Vagina (tissue), 2 donors: ENCODE data around the gene MMRN1. TPM values are rescaled to one million over a fixed set of nuclear protein-coding genes. Genes with fewer than 3 reads are reported as not detected.

Experiments
- DNase-seq, 2 donors: peaks; one replicate each; pipeline ENCODE4 v3.0.0-alpha.2; 2017; ENCODE audit errors: extremely low spot score in 2 of 2
- H3K27ac ChIP-seq: fragments of 200-600 bp; sonication (generic); one replicate; pipeline ENCODE4 v1.5.1; 2019
- H3K27me3 ChIP-seq: fragments of 200-600 bp; sonication (generic); one replicate; pipeline ENCODE4 v1.5.1; 2019
- H3K36me3 ChIP-seq, 2 donors: fragments of 200-600 bp; sonication (generic); one replicate each; pipeline ENCODE4 v1.5.1; 2017 to 2019
- H3K4me1 ChIP-seq: fragments of 200-600 bp; sonication (generic); one replicate; pipeline ENCODE4 v1.5.1; 2019
- H3K4me3 ChIP-seq, 2 donors: fragments of 200-600 bp; sonication (generic); 1 replicate in 1 of 2; 2 replicates in 1 of 2; pipeline ENCODE4 v1.5.1; 2016 to 2019
- H3K9me3 ChIP-seq: fragments of 200-600 bp; sonication (generic); one replicate; pipeline ENCODE4 v1.5.1; 2019
- POLR2A ChIP-seq, 2 donors: fragments of 450-650 bp; IDR thresholded peaks; one replicate each; pipeline ENCODE4 v1.6.1; 2017; ENCODE audit warnings: antibody characterized with exemption in 2 of 2, mild to moderate bottlenecking in 2 of 2, moderate library complexity in 2 of 2
- POLR2AphosphoS5 ChIP-seq, 2 donors: sonication (generic); formaldehyde crosslinking; IDR thresholded peaks; one replicate each; pipeline ENCODE4 v1.9.0; 2017; ENCODE audit warnings: antibody characterized with exemption in 2 of 2, mild to moderate bottlenecking in 2 of 2, low read depth in 1 of 2; ENCODE audit not compliant: insufficient read depth in 1 of 2
- intact Hi-C: fragments of 100-400 bp; cut with DNase I; formaldehyde crosslinking; loops from one replicate; pipeline ENCODE4 v1.15.1; 2023
- total RNA-seq: library from RNA; depleted of rRNA; stranded (reverse); fragments of >200 nt; gene quantifications from one replicate; pipeline ENCODE4 v1.2.3, GENCODE V29; 2016
- TF ChIP-seq, protein P1 (sequence below), 3 experiments: fragments of 450-650 bp in 2 of 3; fragments of 200-600 bp in 1 of 3; sonication (generic) in 1 of 3; IDR thresholded peaks; one replicate each; pipeline ENCODE4 v1.5.1; 2017 to 2019; ENCODE audit warnings: antibody characterized with exemption in 3 of 3, mild to moderate bottlenecking in 2 of 3, moderate library complexity in 2 of 3

Gene MMRN1
- total RNA-seq, 1 donor from 2014 or later, result 96.3 TPM

DNA sequence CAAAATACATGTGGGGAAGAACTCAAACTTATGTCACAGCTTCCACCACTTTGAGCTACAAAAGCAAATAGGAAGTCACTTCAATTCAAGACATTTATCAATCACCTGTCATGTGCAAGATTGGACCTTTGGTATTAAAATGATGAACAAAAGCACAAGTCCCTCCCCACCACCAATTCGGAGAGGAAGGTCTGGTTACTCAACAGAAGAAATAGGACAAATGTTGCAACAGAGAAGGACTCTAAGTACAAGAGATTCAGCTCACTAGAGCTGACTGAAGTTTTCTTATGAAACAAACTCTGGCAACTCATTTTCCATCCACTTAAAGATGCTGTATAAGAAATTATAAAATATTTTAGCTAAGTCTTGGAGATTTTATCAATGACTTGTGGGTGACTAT, 16.0 kb upstream of the MMRN1 start:
- DNase-seq, result no peak
- Histone ChIP-seq H3K27ac (no peak overlapping the region), H3K9me3 (no peaks in the 10 kb centered on the region), H3K36me3 (no peaks in the 10 kb centered on the region), H3K4me3 (no peak overlapping the region), H3K27me3 (no peaks in the 10 kb centered on the region), H3K4me1 (no peaks in the 10 kb centered on the region)
- TF ChIP-seq, protein P1, sequence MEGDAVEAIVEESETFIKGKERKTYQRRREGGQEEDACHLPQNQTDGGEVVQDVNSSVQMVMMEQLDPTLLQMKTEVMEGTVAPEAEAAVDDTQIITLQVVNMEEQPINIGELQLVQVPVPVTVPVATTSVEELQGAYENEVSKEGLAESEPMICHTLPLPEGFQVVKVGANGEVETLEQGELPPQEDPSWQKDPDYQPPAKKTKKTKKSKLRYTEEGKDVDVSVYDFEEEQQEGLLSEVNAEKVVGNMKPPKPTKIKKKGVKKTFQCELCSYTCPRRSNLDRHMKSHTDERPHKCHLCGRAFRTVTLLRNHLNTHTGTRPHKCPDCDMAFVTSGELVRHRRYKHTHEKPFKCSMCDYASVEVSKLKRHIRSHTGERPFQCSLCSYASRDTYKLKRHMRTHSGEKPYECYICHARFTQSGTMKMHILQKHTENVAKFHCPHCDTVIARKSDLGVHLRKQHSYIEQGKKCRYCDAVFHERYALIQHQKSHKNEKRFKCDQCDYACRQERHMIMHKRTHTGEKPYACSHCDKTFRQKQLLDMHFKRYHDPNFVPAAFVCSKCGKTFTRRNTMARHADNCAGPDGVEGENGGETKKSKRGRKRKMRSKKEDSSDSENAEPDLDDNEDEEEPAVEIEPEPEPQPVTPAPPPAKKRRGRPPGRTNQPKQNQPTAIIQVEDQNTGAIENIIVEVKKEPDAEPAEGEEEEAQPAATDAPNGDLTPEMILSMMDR (IDR thresholded peaks at IDR 0.05), result no peak
- TF ChIP-seq POLR2AphosphoS5 (IDR thresholded peaks at IDR 0.05; ENCODE audit: insufficient read depth in 1 of 2, low read depth in 1 of 2), result no peak
- TF ChIP-seq POLR2A (IDR thresholded peaks at IDR 0.05), result no peak
- intact Hi-C loops, result no loop called here

DNA sequence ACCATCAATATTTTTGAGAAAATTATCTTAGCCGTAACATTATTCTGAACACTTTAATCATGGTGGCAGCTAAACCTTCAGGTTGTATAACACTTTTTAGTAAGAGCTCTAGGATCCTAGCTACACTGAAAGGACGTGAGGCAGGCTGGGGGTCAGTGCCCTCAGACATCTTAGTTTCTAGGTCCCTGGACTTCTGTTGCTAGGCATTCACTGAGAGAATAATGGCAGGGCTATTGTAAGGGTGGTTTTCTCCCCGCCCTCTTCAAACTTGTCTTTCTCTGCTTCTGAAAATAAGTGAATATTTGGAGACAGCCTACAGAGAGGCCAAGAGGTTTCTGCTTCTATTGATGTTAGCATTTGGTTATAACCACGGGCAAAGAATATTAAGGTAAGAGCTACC, 15.4 kb upstream of the MMRN1 start:
- TF ChIP-seq, protein P1 (IDR thresholded peaks at IDR 0.05), result no peak
- no peak for TF ChIP-seq POLR2AphosphoS5 (IDR thresholded peaks at IDR 0.05; ENCODE audit: insufficient read depth in 1 of 2, low read depth in 1 of 2)
- TF ChIP-seq POLR2A (IDR thresholded peaks at IDR 0.05), result no peak
- intact Hi-C loops, result no loop called here
- Histone ChIP-seq H3K27ac (no peak overlapping the region), H3K4me3 (no peak overlapping the region), H3K9me3 (no peaks in the 10 kb centered on the region), H3K4me1 (no peaks in the 10 kb centered on the region), H3K36me3 (no peaks in the 10 kb centered on the region), H3K27me3 (no peaks in the 10 kb centered on the region)
- no peak for DNase-seq

DNA sequence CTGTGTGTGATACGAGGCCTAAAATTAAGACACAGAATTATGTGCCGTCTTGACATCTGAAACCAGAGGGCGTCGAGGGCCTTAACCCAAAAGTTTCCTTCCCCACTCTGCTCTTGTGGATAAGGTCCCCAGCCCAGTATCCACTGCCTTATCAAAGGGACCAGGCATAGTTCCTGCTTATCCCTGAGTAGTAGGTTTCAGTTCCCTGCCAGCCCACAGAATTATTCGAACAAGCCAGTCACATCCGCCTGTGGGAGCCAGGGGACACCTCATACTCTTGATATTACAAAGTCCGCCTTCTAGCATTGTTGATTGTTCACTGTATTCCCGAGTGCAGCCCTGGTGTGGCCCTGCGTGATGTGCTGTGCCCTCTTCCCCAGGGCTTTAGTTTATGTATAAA, 5.4 kb upstream of the MMRN1 start:
- intact Hi-C loops, result no loop called here
- Histone ChIP-seq H3K4me1 (no peaks in the 10 kb centered on the region), H3K27me3 (no peaks in the 10 kb centered on the region)

DNA sequence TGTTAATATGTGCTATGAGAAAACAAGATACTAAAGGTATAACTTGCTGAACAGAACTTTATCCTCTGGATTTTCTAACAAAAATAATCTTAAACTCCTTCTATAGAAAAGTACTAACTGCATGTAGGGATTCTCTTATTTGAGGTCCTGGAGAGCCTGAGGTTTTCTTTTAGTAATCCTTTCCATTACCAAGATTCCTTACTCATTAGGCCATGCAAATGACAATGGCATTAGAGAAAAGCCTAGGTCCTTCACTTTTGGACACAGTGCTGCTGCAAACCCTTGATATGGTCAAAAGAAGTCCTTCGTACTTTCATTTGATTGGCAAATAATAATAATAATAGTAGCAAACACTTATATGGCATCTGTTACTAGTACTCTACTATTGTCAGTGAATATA, 3.2 kb downstream of the MMRN1 start:
- Histone ChIP-seq H3K9me3 (no peaks in the 10 kb centered on the region), H3K4me1 (no peaks in the 10 kb centered on the region), H3K4me3 (peak overlapping the region in 1 of 2 donors; percentile 30), H3K27ac (no peak overlapping the region), H3K36me3 (no peaks in the 10 kb centered on the region), H3K27me3 (no peaks in the 10 kb centered on the region)
- intact Hi-C loops, result no loop called here
- TF ChIP-seq POLR2A (IDR thresholded peaks at IDR 0.05) (no peak), POLR2AphosphoS5 (IDR thresholded peaks at IDR 0.05; ENCODE audit: insufficient read depth in 1 of 2, low read depth in 1 of 2) (no peak)
- TF ChIP-seq, protein P1 (IDR thresholded peaks at IDR 0.05), result no peak
- no peak for DNase-seq

More for the DNA sequence above, 5.4 kb upstream of the MMRN1 start:
- H3K4me3 ChIP-seq, result no peak overlapping the region
- DNase-seq, result no peak
- H3K27ac ChIP-seq, result no peak overlapping the region
- no peaks in the 10 kb centered on the region for H3K9me3 ChIP-seq
- H3K36me3 ChIP-seq, result no peaks in the 10 kb centered on the region
- TF ChIP-seq, protein P1 (IDR thresholded peaks at IDR 0.05), result no peak
- TF ChIP-seq POLR2A (IDR thresholded peaks at IDR 0.05) (no peak), POLR2AphosphoS5 (IDR thresholded peaks at IDR 0.05; ENCODE audit: insufficient read depth in 1 of 2, low read depth in 1 of 2) (no peak)

DNA sequence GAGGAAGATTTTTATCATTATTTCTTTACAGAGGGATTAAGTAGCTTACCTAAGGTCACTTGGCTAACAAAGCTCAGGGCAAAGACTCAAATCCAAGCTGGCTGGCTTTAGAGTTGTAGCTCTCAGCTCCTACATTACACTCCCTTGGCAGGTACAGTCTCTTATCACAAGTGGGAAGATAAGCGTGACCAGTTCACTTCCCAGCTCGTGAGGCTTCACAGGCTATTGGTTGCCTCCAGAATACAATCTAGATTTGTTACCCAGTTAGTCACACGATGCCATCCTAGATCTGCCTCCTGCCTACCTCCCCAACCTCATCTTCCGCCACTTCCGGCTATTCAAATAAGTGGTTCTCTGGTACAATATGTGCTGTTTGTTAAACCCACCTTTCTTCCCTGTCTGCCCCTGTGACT, 3.7 kb downstream of the MMRN1 start:
- intact Hi-C loops, result no loop called here
- H3K4me3 ChIP-seq, result no peak overlapping the region
- H3K27ac ChIP-seq, result peak overlapping the region; percentile 9

More for the DNA sequence above, 3.7 kb downstream of the MMRN1 start:
- H3K4me1 ChIP-seq, result no peaks in the 10 kb centered on the region
- no peak for DNase-seq
- no peaks in the 10 kb centered on the region for H3K36me3 ChIP-seq
- H3K9me3 ChIP-seq, result no peaks in the 10 kb centered on the region
- no peaks in the 10 kb centered on the region for H3K27me3 ChIP-seq
- TF ChIP-seq, protein P1 (IDR thresholded peaks at IDR 0.05), result no peak
- no peak for TF ChIP-seq POLR2A (IDR thresholded peaks at IDR 0.05)
- TF ChIP-seq POLR2AphosphoS5 (IDR thresholded peaks at IDR 0.05; ENCODE audit: insufficient read depth in 1 of 2, low read depth in 1 of 2), result peak in 1 of 2 donors; percentile 25
